K562 (cell line): ENCODE results near the gene CHIC1. TPM values are rescaled to one million over a fixed set of nuclear protein-coding genes. Genes with fewer than 3 reads are reported as not detected.
"Not testable (repeated sequence)": the region's sequence is repeated elsewhere in the genome, so short reads cannot be mapped to it uniquely, and the experiment has no call there.

Experiments used
- ATAC-seq: fragments of 200-7000 bp; cut with Tn5 transposase; 3 replicates; pipeline ENCODE4 v1.9.1; 2020; ENCODE audit warnings: moderate library complexity
- BruUV-seq: library from RNA; stranded (reverse); fragments of 400-500 nt; replicated peaks from 2 replicates; lab custom pipeline; 2021; lab: Mats Ljungman, UMichigan
- CTCF ChIA-PET: fragments of 300-600 bp; formaldehyde crosslinking; extraction: SDS; loops from one replicate; lab custom pipeline; 2021; ENCODE audit warnings: low intra/inter-chr PET ratio; lab: Yijun Ruan, JAX
- POLR2A ChIA-PET: fragments of 300-600, 350-650 bp; sonication (Branson Sonifier 250); formaldehyde crosslinking; extraction: SDS; loops from one replicate; lab custom pipeline; 2021; ENCODE audit warnings: antibody characterized with exemption, inconsistent platforms; lab: Yijun Ruan, JAX
- DNase-seq, 4 experiments: peaks; one replicate each; pipeline versions ENCODE4 v3.0.0 to v3.0.0-alpha.2; 2011 to 2018; ENCODE audit warnings: low spot score in 3 of 4, mixed read lengths in 3 of 4; ENCODE audit errors: extremely low read depth in 1 of 4
- FAIRE-seq: peaks from 2 replicates; lab custom pipeline; 2011; peaks lifted over from hg19 to GRCh38; lab: Jason Lieb, UNC
- H2AFZ ChIP-seq: 2 replicates; pipeline ENCODE4 v1.6.0; 2011; ENCODE audit warnings: low read depth, low read length, control low read depth, inconsistent platforms
- H3K27ac ChIP-seq: fragments of 200-600 bp; 3 replicates; pipeline ENCODE4 v1.8.0; 2011; ENCODE audit warnings: low read depth, mild to moderate bottlenecking, control low read depth, inconsistent platforms, low read length, moderate library complexity, mixed read lengths; ENCODE audit errors: extremely low read depth
- H3K27me3 ChIP-seq, 2 experiments: fragments of 300-600 bp in 1 of 2; 2 replicates in 1 of 2; 3 replicates in 1 of 2; pipeline versions ENCODE4 v1.6.0 to v1.8.0; 2011; ENCODE audit warnings: inconsistent platforms in 2 of 2, low read length in 2 of 2, mild to moderate bottlenecking in 1 of 2, mixed read lengths in 1 of 2, moderate library complexity in 1 of 2; ENCODE audit not compliant: control insufficient read depth in 2 of 2, insufficient read depth in 2 of 2
- H3K36me3 ChIP-seq: fragments of 300-600 bp; 3 replicates; pipeline ENCODE4 v1.8.0; 2011; ENCODE audit warnings: mild to moderate bottlenecking, low read length, inconsistent platforms; ENCODE audit not compliant: control insufficient read depth, insufficient read depth
- H3K4me1 ChIP-seq, 2 experiments: fragments of 200-600 bp in 1 of 2; replicated peaks in 1 of 2; 2 replicates in 1 of 2; 3 replicates in 1 of 2; pipeline versions ENCODE4 v1.5.1 to v1.8.0; 2011; ENCODE audit warnings: inconsistent platforms in 2 of 2, low read length in 2 of 2, mild to moderate bottlenecking in 1 of 2, mixed read lengths in 1 of 2, moderate library complexity in 1 of 2; ENCODE audit not compliant: control insufficient read depth in 2 of 2, insufficient read depth in 2 of 2
- H3K4me2 ChIP-seq: 2 replicates; pipeline ENCODE4 v1.6.1; 2011; ENCODE audit warnings: low read length, control low read depth, inconsistent platforms, mixed read lengths; ENCODE audit not compliant: insufficient read depth
- H3K4me3 ChIP-seq: fragments of 200-600 bp; sonication (generic), shearing (Covaris generic); 2 replicates; pipeline ENCODE4 v1.5.1; 2016; ENCODE audit warnings: control low read depth, inconsistent platforms
- H3K79me2 ChIP-seq: fragments of 200-600 bp; 3 replicates; pipeline ENCODE4 v1.8.0; 2011; ENCODE audit warnings: low read length, inconsistent platforms; ENCODE audit not compliant: control insufficient read depth, insufficient read depth
- H3K9ac ChIP-seq, 2 experiments: 2 replicates each; pipeline versions ENCODE4 v1.6.0 to v1.6.1; 2011; ENCODE audit warnings: low read depth in 2 of 2, low read length in 2 of 2, control low read depth in 1 of 2, inconsistent platforms in 1 of 2, mild to moderate bottlenecking in 1 of 2, mixed read lengths in 1 of 2; ENCODE audit not compliant: insufficient read depth in 1 of 2
- H3K9me1 ChIP-seq: one replicate; pipeline ENCODE4 v1.6.0; 2011; ENCODE audit warnings: inconsistent platforms, mild to moderate bottlenecking, low read length, moderate library complexity; ENCODE audit not compliant: control insufficient read depth, insufficient read depth
- H3K9me3 ChIP-seq: replicated peaks from 2 replicates; pipeline ENCODE4 v1.5.1; 2011; ENCODE audit warnings: low read depth, low read length, inconsistent platforms; ENCODE audit not compliant: control insufficient read depth, insufficient read depth
- H4K20me1 ChIP-seq: replicated peaks from 2 replicates; pipeline ENCODE4 v1.6.1; 2011; ENCODE audit warnings: low read length, inconsistent platforms, mixed read lengths; ENCODE audit not compliant: control insufficient read depth, insufficient read depth
- CREBBP ChIP-seq: IDR thresholded peaks from one replicate; pipeline ENCODE4 v1.6.1; 2012; ENCODE audit warnings: low read depth, mild to moderate bottlenecking, control low read depth, inconsistent platforms, low read length
- ETV6 ChIP-seq, 3 experiments: fragments of 150-350 bp in 1 of 3; sonication (generic) in 1 of 3; formaldehyde crosslinking in 1 of 3; IDR thresholded peaks; 2 replicates each; pipeline versions ENCODE4 v1.6.1 to v1.8.0; 2014 to 2022; ENCODE audit warnings: borderline replicate concordance in 2 of 3, low read depth in 2 of 3, antibody characterized with exemption in 1 of 3, low read length in 1 of 3, mild to moderate bottlenecking in 1 of 3, missing genetic modification reagents in 1 of 3
- MYNN ChIP-seq, 2 experiments: sonication (generic); formaldehyde crosslinking in 1 of 2; IDR thresholded peaks; 2 replicates each; pipeline versions ENCODE4 v1.5.0 to v1.6.1; 2016 to 2020; ENCODE audit warnings: antibody characterized with exemption in 1 of 2, missing genetic modification reagents in 1 of 2
- NFYB ChIP-seq: IDR thresholded peaks from 2 replicates; pipeline ENCODE4 v1.6.1; 2011; ENCODE audit warnings: mild to moderate bottlenecking, moderate library complexity; ENCODE audit not compliant: insufficient read length; ENCODE audit errors: extremely low read depth
- SUPT5H ChIP-seq: fragments of 450-650 bp; IDR thresholded peaks from 2 replicates; pipeline ENCODE4 v1.6.1; 2016
- ZBTB34 ChIP-seq: fragments of 250-450 bp; sonication (Bioruptor Pico); IDR thresholded peaks from 2 replicates; pipeline ENCODE4 v1.8.0; 2021; ENCODE audit warnings: mild to moderate bottlenecking, moderate library complexity
- ZBTB9 ChIP-seq: fragments of 450-650 bp; formaldehyde crosslinking; IDR thresholded peaks from 2 replicates; pipeline ENCODE4 v1.4.0; 2020; ENCODE audit warnings: mild to moderate bottlenecking, moderate library complexity
- ZNF12 ChIP-seq: sonication (generic); formaldehyde crosslinking; IDR thresholded peaks from 2 replicates; pipeline ENCODE4 v1.4.0; 2020; ENCODE audit warnings: mild to moderate bottlenecking, missing genetic modification reagents
- WGBS: fragments of 100-300 bp; shearing (Covaris generic); methylation state at CpG from one replicate; pipeline ENCODE4 v1.1.6; 2016; ENCODE audit warnings: low coverage, mixed read lengths; ENCODE audit not compliant: insufficient coverage; ENCODE audit errors: missing lambda C conversion rate; 5-methylcytosine and 5-hydroxymethylcytosine counted together
- in situ Hi-C: fragments of 300-500 bp; cut with MboI; formaldehyde crosslinking; loops from 4 replicates; pipeline ENCODE4 v1.15.0; 2018; ENCODE audit warnings: inconsistent platforms, mixed read lengths
- intact Hi-C: fragments of 100-400 bp; cut with micrococcal nuclease; formaldehyde crosslinking; loops from 2 replicates; pipeline ENCODE4 v1.14.2; 2022
- polyA plus RNA-seq, 8 experiments: library from polyadenylated mRNA; depleted of rRNA in 4 of 8; stranded (reverse) in 5 of 8; unstranded in 3 of 8; fragments of >200 nt; fragmentation: Nextera tagmentation in 2 of 8; fragmentation: Illumina TruSeq in 1 of 8; extraction: Ambion mirVana in 2 of 8; extraction: Trizol in 1 of 8; gene quantifications; 2 replicates each; pipeline versions ENCODE4 v1.2.1 to v1.2.3, GENCODE V29; 2011 to 2014; ENCODE audit warnings: inconsistent platforms in 1 of 8, missing spikeins in 1 of 8
- total RNA-seq, 7 experiments: library from RNA; depleted of rRNA in 6 of 7; stranded (reverse); fragments of >200 nt in 6 of 7; fragmentation: Illumina TruSeq in 2 of 7; extraction: Trizol in 2 of 7; gene quantifications; 2 replicates each; pipeline versions ENCODE4 v1.2.1 to v1.2.3, GENCODE V29; 2011 to 2021; ENCODE audit warnings: low replicate concordance in 1 of 7

CHIC1 gene
- total and polyA plus RNA-seq, 9 of the 15 experiments (the other 6 are each of a cell fraction or from before 2014, with no cell fraction given), result 0.10 to 1.5 (median 1.1) TPM

GRCh38 chrX:73562984-73563737 is at the start of gene CHIC1 (continued):
- TF ChIP-seq ZBTB34 (no peak), CREBBP (no peak), ZNF12 (CRISPR knock-in tag) (no peak), SUPT5H (peak; percentile 48), MYNN (IDR thresholded peaks at IDR 0.05) (no peak), MYNN (CRISPR knock-in tag; IDR thresholded peaks at IDR 0.05) (no peak), ZBTB9 (CRISPR knock-in tag) (no peak), ETV6 (IDR thresholded peaks at IDR 0.05; ENCODE audit: borderline replicate concordance in 1 of 2, low read depth in 2 of 2, low read length in 1 of 2) (no peak), ETV6 (CRISPR knock-in tag; IDR thresholded peaks at IDR 0.05; ENCODE audit: borderline replicate concordance) (no peak), NFYB (no peak)

DNA sequence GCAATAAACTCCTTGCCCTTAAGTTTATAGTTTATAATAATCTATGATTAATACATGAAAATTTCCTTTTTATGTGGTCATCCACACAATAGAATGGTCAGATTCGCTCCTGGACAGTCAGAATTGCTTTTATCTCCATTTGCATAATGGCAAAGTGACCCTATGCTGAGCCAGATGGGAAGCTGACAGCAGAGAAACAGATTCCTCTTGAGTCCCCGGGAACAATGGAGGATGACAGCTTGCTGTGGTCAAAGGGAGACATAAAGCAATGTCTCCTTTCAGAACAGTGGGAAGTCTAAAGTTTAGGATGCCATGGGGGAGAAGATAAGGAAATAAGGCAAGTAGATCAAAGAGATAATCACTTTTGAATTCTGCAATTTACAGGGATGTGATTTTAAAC is 40.2 kb upstream of the CHIC1 start:
- H3K4me1 ChIP-seq, H4K20me1 ChIP-seq, ATAC-seq, H3K79me2 ChIP-seq, POLR2A ChIA-PET, H3K27me3 ChIP-seq, H3K9me1 ChIP-seq, FAIRE-seq, H3K27ac ChIP-seq, BruUV-seq, H3K9me3 ChIP-seq, H3K9ac ChIP-seq, in situ Hi-C loops, intact Hi-C loops, H3K36me3 ChIP-seq, CTCF ChIA-PET, H3K4me3 ChIP-seq, H2AFZ ChIP-seq, DNase-seq, H3K4me2 ChIP-seq: not testable (repeated sequence)
- WGBS, result 0% methylated on average over 1 of the region's 2 CpGs
